ENCODE measurements around the gene RERG. TPM values are rescaled to one million over a fixed set of nuclear protein-coding genes. Genes with fewer than 3 reads are reported as not detected.

Gene RERG
- total RNA-seq, 1 experiment from 2014 or later, result 0.50 TPM

- Histone ChIP-seq H3K4me1 (replicated peaks; ENCODE audit: insufficient read depth) (no peaks in the 10 kb centered on the region), H3K36me3 (ENCODE audit: low read depth) (no peaks in the 10 kb centered on the region), H3K27me3 (ENCODE audit: insufficient read depth, low read depth) (no peaks in the 10 kb centered on the region), H2AFZ (no peak overlapping the region), H3K4me3 (no peak overlapping the region), H3F3A (ENCODE audit: insufficient read depth, low read depth) (no peaks in the 10 kb centered on the region), H3K9me2 (ENCODE audit: insufficient read depth) (no peaks in the 10 kb centered on the region), H3K9me3 (ENCODE audit: insufficient read depth, low read depth) (no peaks in the 10 kb centered on the region), H3K79me2 (ENCODE audit: low read depth) (no peaks in the 10 kb centered on the region), H4K20me1 (ENCODE audit: insufficient read depth) (no peaks in the 10 kb centered on the region), H3K27ac (no peak overlapping the region), H3K4me2 (no peak overlapping the region)
- TF ChIP-seq CTCF (conservative IDR thresholded peaks at IDR 0.05) (no peak), EZH2 (IDR thresholded peaks at IDR 0.05; ENCODE audit: low read depth) (no peak)
- intact Hi-C loops (cut with micrococcal nuclease; ENCODE audit: unreplicated experiment), result no loop called here
- DNase-seq, result no peak
- BruUV-seq (replicated peaks), result no TSS peak
- ChIA-PET CTCF (no interaction called here), POLR2A (ENCODE audit: unreplicated experiment) (no interaction called here)
These were observed 105.1 kb downstream of the RERG start for GRCh38 chr12:15116086-15116485.

DNA sequence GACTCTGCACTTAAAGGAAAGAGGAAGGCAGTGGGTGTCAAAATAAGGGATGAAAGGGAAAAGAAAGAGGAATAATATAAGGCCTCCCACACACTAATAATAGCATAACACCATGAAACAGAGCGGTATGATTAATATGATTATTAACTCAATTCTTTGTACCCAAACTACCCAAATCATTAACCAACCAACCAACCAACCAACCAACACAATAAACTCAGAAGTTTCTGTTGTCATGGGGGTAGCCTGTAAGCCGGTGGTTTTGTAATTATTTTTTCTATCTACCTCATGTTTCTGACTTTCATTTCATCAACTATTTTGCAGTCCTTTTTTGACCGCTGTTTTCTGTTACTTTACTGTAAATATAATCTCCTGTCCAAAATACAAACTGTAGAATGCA is 105.8 kb downstream of the RERG start:
- BruUV-seq (replicated peaks), result no TSS peak
- H3K4me3 ChIP-seq, result no peak overlapping the region
- H3K4me1 ChIP-seq (replicated peaks; ENCODE audit: insufficient read depth), result no peaks in the 10 kb centered on the region
- TF ChIP-seq CTCF (conservative IDR thresholded peaks at IDR 0.05), result no peak
- no peak for TF ChIP-seq EZH2 (IDR thresholded peaks at IDR 0.05; ENCODE audit: low read depth)
- H3K36me3 ChIP-seq (ENCODE audit: low read depth), result no peaks in the 10 kb centered on the region
- no peaks in the 10 kb centered on the region for H4K20me1 ChIP-seq (ENCODE audit: insufficient read depth)
- H3K27ac ChIP-seq, result no peak overlapping the region
- POLR2A ChIA-PET (ENCODE audit: unreplicated experiment), result no interaction called here
- CTCF ChIA-PET, result no interaction called here
- H3F3A ChIP-seq (ENCODE audit: insufficient read depth, low read depth), result no peaks in the 10 kb centered on the region
- H3K9me3 ChIP-seq (ENCODE audit: insufficient read depth, low read depth), result no peaks in the 10 kb centered on the region
- no peaks in the 10 kb centered on the region for H3K9me2 ChIP-seq (ENCODE audit: insufficient read depth)
- no peak for DNase-seq
- no peaks in the 10 kb centered on the region for H3K27me3 ChIP-seq (ENCODE audit: insufficient read depth, low read depth)
- no peaks in the 10 kb centered on the region for H3K79me2 ChIP-seq (ENCODE audit: low read depth)
- intact Hi-C loops (cut with micrococcal nuclease; ENCODE audit: unreplicated experiment), result no loop called here
- H3K4me2 ChIP-seq, result no peak overlapping the region
- no peak overlapping the region for H2AFZ ChIP-seq

DNA sequence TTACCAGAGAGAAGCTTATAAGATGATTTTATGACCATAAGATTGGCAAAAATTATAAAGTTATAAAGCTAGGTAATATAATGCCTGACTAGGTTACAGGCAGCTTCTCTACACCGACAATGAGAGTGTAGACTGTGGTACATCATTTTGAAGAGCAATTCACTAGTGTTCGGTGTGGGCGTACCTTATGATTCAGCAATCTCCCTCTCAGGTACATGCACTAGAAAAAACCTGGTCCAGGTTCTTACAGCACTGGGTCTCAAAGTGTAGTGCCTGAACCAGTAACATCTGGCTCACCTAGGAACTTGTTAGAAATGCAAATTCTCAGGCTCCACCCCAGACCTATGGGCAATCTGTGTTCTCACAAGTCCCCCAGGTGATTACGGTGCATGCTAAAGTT is 106.7 kb downstream of the RERG start:
- Histone ChIP-seq H3K27ac (no peak overlapping the region), H2AFZ (no peak overlapping the region), H3K4me2 (no peak overlapping the region), H3K9me2 (ENCODE audit: insufficient read depth) (no peaks in the 10 kb centered on the region), H3K4me3 (no peak overlapping the region), H3K79me2 (ENCODE audit: low read depth) (no peaks in the 10 kb centered on the region), H3K9me3 (ENCODE audit: insufficient read depth, low read depth) (no peaks in the 10 kb centered on the region), H3F3A (ENCODE audit: insufficient read depth, low read depth) (no peaks in the 10 kb centered on the region), H3K36me3 (ENCODE audit: low read depth) (no peaks in the 10 kb centered on the region), H3K27me3 (ENCODE audit: insufficient read depth, low read depth) (no peaks in the 10 kb centered on the region), H3K4me1 (replicated peaks; ENCODE audit: insufficient read depth) (no peaks in the 10 kb centered on the region), H4K20me1 (ENCODE audit: insufficient read depth) (no peaks in the 10 kb centered on the region)
- BruUV-seq (replicated peaks), result no TSS peak
- ChIA-PET CTCF (no interaction called here), POLR2A (ENCODE audit: unreplicated experiment) (no interaction called here)
- no peak for TF ChIP-seq EZH2 (IDR thresholded peaks at IDR 0.05; ENCODE audit: low read depth)
- TF ChIP-seq CTCF (conservative IDR thresholded peaks at IDR 0.05), result no peak
- intact Hi-C loops (cut with micrococcal nuclease; ENCODE audit: unreplicated experiment), result no loop called here
- DNase-seq, result no peak

Measured in PC-9 (cell line).